ENCODE results near the gene DCC.

Gene DCC

DNA sequence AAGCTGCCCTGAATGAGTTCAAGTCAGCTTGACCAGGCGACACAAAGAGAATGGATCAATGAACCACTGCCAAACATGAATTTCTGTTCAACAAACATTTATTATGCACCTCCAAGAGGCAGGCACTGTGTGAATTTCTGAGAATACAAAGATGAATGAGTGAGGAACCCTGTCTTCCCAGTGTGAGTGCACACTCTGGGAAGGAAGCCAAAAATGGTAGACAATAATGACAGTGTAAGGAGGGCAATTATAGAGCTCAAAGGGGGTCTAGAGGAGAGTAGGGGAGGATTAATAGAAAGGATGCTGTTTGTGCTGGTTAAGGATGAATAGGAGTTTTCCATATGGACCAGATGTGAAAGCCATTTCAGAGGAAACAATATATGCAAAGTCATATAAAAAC lies 213.4 kb downstream of the DCC start:
- H3K4me1 ChIP-seq (ENCODE audit: insufficient read depth, poor library complexity, severe bottlenecking): no peaks in the 10 kb centered on the region
- H3K27me3 ChIP-seq (ENCODE audit: insufficient read depth, poor library complexity, severe bottlenecking): no peaks in the 10 kb centered on the region
- ATAC-seq (ENCODE audit: low read depth) (no peak), DNase-seq (ENCODE audit: low spot score) (no peak)
- H3K27ac ChIP-seq (ENCODE audit: poor library complexity, severe bottlenecking): no peak overlapping the region
- TF ChIP-seq, protein P1, sequence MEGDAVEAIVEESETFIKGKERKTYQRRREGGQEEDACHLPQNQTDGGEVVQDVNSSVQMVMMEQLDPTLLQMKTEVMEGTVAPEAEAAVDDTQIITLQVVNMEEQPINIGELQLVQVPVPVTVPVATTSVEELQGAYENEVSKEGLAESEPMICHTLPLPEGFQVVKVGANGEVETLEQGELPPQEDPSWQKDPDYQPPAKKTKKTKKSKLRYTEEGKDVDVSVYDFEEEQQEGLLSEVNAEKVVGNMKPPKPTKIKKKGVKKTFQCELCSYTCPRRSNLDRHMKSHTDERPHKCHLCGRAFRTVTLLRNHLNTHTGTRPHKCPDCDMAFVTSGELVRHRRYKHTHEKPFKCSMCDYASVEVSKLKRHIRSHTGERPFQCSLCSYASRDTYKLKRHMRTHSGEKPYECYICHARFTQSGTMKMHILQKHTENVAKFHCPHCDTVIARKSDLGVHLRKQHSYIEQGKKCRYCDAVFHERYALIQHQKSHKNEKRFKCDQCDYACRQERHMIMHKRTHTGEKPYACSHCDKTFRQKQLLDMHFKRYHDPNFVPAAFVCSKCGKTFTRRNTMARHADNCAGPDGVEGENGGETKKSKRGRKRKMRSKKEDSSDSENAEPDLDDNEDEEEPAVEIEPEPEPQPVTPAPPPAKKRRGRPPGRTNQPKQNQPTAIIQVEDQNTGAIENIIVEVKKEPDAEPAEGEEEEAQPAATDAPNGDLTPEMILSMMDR (IDR thresholded peaks at IDR 0.05; ENCODE audit: poor library complexity, severe bottlenecking): no peak
- H3K9me3 ChIP-seq (ENCODE audit: severe bottlenecking): no peaks in the 10 kb centered on the region
- H3K36me3 ChIP-seq (ENCODE audit: low read depth): no peaks in the 10 kb centered on the region
- H3K4me3 ChIP-seq (ENCODE audit: severe bottlenecking): no peak overlapping the region

DNA sequence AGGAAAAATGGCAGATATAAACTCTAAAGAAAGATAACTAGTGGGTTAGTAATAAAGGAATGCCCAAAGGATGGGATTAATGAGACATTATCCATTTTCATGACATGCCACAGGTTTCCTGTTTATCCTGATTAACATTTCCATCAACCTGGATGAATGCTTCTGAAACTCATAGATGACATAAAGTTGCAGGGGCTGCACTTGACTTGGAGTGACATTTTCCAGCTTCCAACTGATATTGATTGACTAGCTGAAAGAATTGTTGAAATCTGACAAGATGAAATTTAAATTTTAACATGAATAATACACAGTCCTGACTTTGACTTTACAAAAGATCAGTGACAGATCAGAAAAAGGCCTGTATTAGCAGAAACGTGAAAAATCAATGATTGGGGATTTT lies 214.2 kb downstream of the DCC start:
- Histone ChIP-seq H3K27me3 (ENCODE audit: insufficient read depth, poor library complexity, severe bottlenecking) (no peaks in the 10 kb centered on the region), H3K36me3 (ENCODE audit: low read depth) (no peaks in the 10 kb centered on the region), H3K4me3 (ENCODE audit: severe bottlenecking) (no peak overlapping the region), H3K9me3 (ENCODE audit: severe bottlenecking) (no peaks in the 10 kb centered on the region), H3K27ac (ENCODE audit: poor library complexity, severe bottlenecking) (no peak overlapping the region), H3K4me1 (ENCODE audit: insufficient read depth, poor library complexity, severe bottlenecking) (no peaks in the 10 kb centered on the region)
- DNase-seq (ENCODE audit: low spot score): no peak
- ATAC-seq (ENCODE audit: low read depth): no peak
- TF ChIP-seq, protein P1 (IDR thresholded peaks at IDR 0.05; ENCODE audit: poor library complexity, severe bottlenecking): no peak

DNA sequence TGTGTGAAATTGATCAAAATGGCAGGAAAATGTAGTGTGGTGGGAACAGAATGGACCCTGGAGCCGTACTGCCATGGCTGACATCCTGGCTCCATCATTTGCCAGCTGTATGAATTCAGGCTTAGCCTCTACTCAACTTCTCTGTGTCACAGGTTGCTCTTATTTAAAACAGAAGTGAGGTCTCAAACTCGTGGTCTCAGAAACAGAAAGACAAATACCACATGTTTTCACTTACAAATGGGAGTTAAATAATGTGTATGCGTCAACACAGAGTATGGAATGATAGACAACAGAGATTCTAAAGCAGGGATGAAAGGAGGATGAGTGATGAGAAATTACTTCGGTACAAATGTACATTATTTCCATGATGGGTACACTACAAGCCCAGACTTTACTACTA lies 227.4 kb downstream of the DCC start:
- DNase-seq (ENCODE audit: low spot score) (no peak), ATAC-seq (ENCODE audit: low read depth) (no peak)
- no peaks in the 10 kb centered on the region for H3K36me3 ChIP-seq (ENCODE audit: low read depth)
- TF ChIP-seq, protein P1 (IDR thresholded peaks at IDR 0.05; ENCODE audit: poor library complexity, severe bottlenecking): no peak
- no peaks in the 10 kb centered on the region for H3K27me3 ChIP-seq (ENCODE audit: insufficient read depth, poor library complexity, severe bottlenecking)
- no peak overlapping the region for H3K4me3 ChIP-seq (ENCODE audit: severe bottlenecking)
- H3K27ac ChIP-seq (ENCODE audit: poor library complexity, severe bottlenecking): no peak overlapping the region
- no peaks in the 10 kb centered on the region for H3K9me3 ChIP-seq (ENCODE audit: severe bottlenecking)
- H3K4me1 ChIP-seq (ENCODE audit: insufficient read depth, poor library complexity, severe bottlenecking): no peaks in the 10 kb centered on the region

DNA sequence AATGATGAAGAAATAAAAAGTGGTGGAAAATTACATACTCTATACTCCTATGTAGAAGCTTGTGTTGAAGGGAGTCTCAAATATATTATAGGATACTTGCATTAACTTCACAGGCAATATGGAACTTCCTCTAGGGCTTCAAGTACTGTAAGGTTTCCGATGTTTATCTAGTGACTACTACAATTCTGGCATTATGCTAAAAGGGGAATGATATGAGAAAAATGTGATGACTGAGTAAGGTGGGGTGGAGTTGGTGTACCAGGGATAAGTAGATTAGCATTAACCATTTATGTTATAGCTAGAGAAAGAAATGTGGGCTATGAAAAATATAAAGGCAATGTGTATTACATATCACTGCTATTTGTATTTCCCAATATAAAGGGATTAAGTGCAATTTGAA lies 229.5 kb downstream of the DCC start:
- Histone ChIP-seq H3K4me1 (ENCODE audit: insufficient read depth, poor library complexity, severe bottlenecking) (no peaks in the 10 kb centered on the region), H3K27ac (ENCODE audit: poor library complexity, severe bottlenecking) (no peak overlapping the region), H3K4me3 (ENCODE audit: severe bottlenecking) (no peak overlapping the region), H3K27me3 (ENCODE audit: insufficient read depth, poor library complexity, severe bottlenecking) (no peaks in the 10 kb centered on the region), H3K9me3 (ENCODE audit: severe bottlenecking) (no peaks in the 10 kb centered on the region), H3K36me3 (ENCODE audit: low read depth) (no peaks in the 10 kb centered on the region)
- TF ChIP-seq, protein P1 (IDR thresholded peaks at IDR 0.05; ENCODE audit: poor library complexity, severe bottlenecking): no peak
- ATAC-seq (ENCODE audit: low read depth) (peak; percentile 44; the same call in 2 of the 3 replicates), DNase-seq (ENCODE audit: low spot score) (no peak)

DNA sequence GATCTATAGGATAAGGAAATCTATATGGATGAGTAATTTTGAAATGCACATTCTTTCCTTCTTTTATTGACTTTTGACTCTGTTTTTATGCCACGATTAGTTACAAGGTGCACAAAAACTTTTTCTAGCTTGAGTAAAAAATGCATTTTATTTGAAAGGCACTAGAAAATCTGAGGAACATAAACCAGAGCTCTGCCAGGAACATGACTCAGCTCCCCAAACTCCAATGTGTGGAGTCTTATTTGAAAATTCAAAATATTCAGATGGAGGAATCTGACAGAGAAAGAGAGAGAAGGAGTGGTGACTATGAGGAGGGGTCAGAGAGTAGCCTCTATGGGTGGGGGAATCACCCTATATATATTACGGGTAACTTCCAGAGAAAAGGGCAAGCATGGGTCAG lies 231.0 kb downstream of the DCC start:
- Histone ChIP-seq H3K36me3 (ENCODE audit: low read depth) (no peaks in the 10 kb centered on the region), H3K27ac (ENCODE audit: poor library complexity, severe bottlenecking) (no peak overlapping the region)
- TF ChIP-seq, protein P1 (IDR thresholded peaks at IDR 0.05; ENCODE audit: poor library complexity, severe bottlenecking): no peak

More for the DNA sequence above, 231.0 kb downstream of the DCC start:
- no peak for ATAC-seq (ENCODE audit: low read depth)
- no peak for DNase-seq (ENCODE audit: low spot score)
- Histone ChIP-seq H3K9me3 (ENCODE audit: severe bottlenecking) (no peaks in the 10 kb centered on the region), H3K4me3 (ENCODE audit: severe bottlenecking) (no peak overlapping the region), H3K4me1 (ENCODE audit: insufficient read depth, poor library complexity, severe bottlenecking) (no peaks in the 10 kb centered on the region), H3K27me3 (ENCODE audit: insufficient read depth, poor library complexity, severe bottlenecking) (no peaks in the 10 kb centered on the region)
